ENCODE measurements around the gene RTP3.

RTP3 gene

GRCh38 chr3:46482632-46483350, 15.0 kb upstream of the RTP3 start:
- H3K79me2 ChIP-seq (ENCODE audit: low read length): no peaks in the 10 kb centered on the region
- no peaks in the 10 kb centered on the region for H3K27me3 ChIP-seq (replicated peaks; ENCODE audit: insufficient read depth, low read length)
- no peak overlapping the region for H3K4me3 ChIP-seq (ENCODE audit: low read length)
- H3K4me2 ChIP-seq (ENCODE audit: low read depth, low read length): no peak overlapping the region
- no peak for TF ChIP-seq EZH2 (optimal IDR thresholded peaks at IDR 0.05; ENCODE audit: low read depth, low read length)
- TF ChIP-seq EZH2phosphoT487 (IDR thresholded peaks at IDR 0.05; ENCODE audit: low read length): no peak
- TF ChIP-seq, protein P1, sequence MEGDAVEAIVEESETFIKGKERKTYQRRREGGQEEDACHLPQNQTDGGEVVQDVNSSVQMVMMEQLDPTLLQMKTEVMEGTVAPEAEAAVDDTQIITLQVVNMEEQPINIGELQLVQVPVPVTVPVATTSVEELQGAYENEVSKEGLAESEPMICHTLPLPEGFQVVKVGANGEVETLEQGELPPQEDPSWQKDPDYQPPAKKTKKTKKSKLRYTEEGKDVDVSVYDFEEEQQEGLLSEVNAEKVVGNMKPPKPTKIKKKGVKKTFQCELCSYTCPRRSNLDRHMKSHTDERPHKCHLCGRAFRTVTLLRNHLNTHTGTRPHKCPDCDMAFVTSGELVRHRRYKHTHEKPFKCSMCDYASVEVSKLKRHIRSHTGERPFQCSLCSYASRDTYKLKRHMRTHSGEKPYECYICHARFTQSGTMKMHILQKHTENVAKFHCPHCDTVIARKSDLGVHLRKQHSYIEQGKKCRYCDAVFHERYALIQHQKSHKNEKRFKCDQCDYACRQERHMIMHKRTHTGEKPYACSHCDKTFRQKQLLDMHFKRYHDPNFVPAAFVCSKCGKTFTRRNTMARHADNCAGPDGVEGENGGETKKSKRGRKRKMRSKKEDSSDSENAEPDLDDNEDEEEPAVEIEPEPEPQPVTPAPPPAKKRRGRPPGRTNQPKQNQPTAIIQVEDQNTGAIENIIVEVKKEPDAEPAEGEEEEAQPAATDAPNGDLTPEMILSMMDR (IDR thresholded peaks at IDR 0.05; ENCODE audit: low read length): no peak
- H3K36me3 ChIP-seq (replicated peaks; ENCODE audit: insufficient read depth, low read length): no peaks in the 10 kb centered on the region
- no peak overlapping the region for H3K27ac ChIP-seq (ENCODE audit: low read length)
- no peaks in the 10 kb centered on the region for H3F3A ChIP-seq (ENCODE audit: insufficient read depth, low read length)
- no peaks in the 10 kb centered on the region for H3K4me1 ChIP-seq (ENCODE audit: low read length)
- no peak for DNase-seq
- H3K9ac ChIP-seq (ENCODE audit: low read length): no peak overlapping the region
- no peaks in the 10 kb centered on the region for H4K20me1 ChIP-seq (ENCODE audit: insufficient read depth, low read length)
- no peaks in the 10 kb centered on the region for H3K9me2 ChIP-seq (replicated peaks; ENCODE audit: insufficient read depth, low read length)
- H2AFZ ChIP-seq (ENCODE audit: low read length): no peak overlapping the region
- no peaks in the 10 kb centered on the region for H3K9me3 ChIP-seq (replicated peaks; ENCODE audit: insufficient read depth, low read length)

- Histone ChIP-seq H3K36me3 (replicated peaks; ENCODE audit: insufficient read depth, low read length) (no peaks in the 10 kb centered on the region), H2AFZ (ENCODE audit: low read length) (no peak overlapping the region), H3K4me3 (ENCODE audit: low read length) (no peak overlapping the region), H3F3A (ENCODE audit: insufficient read depth, low read length) (no peaks in the 10 kb centered on the region), H3K9me3 (replicated peaks; ENCODE audit: insufficient read depth, low read length) (no peaks in the 10 kb centered on the region), H3K9ac (ENCODE audit: low read length) (no peak overlapping the region), H3K9me2 (replicated peaks; ENCODE audit: insufficient read depth, low read length) (no peaks in the 10 kb centered on the region), H3K27ac (ENCODE audit: low read length) (no peak overlapping the region), H3K4me2 (ENCODE audit: low read depth, low read length) (no peak overlapping the region), H3K4me1 (ENCODE audit: low read length) (no peaks in the 10 kb centered on the region), H3K27me3 (replicated peaks; ENCODE audit: insufficient read depth, low read length) (no peaks in the 10 kb centered on the region), H3K79me2 (ENCODE audit: low read length) (no peaks in the 10 kb centered on the region), H4K20me1 (ENCODE audit: insufficient read depth, low read length) (no peaks in the 10 kb centered on the region)
- TF ChIP-seq, protein P1 (IDR thresholded peaks at IDR 0.05; ENCODE audit: low read length): no peak; the same call in 1 of the 2 replicates
- TF ChIP-seq EZH2phosphoT487 (IDR thresholded peaks at IDR 0.05; ENCODE audit: low read length) (no peak), EZH2 (optimal IDR thresholded peaks at IDR 0.05; ENCODE audit: low read depth, low read length) (no peak)
- DNase-seq: no peak
Observed at GRCh38 chr3:46483825-46484224, 14.0 kb upstream of the RTP3 start.

- TF ChIP-seq EZH2phosphoT487 (IDR thresholded peaks at IDR 0.05; ENCODE audit: low read length) (no peak), EZH2 (optimal IDR thresholded peaks at IDR 0.05; ENCODE audit: low read depth, low read length) (no peak)
- no peak overlapping the region for H3K4me2 ChIP-seq (ENCODE audit: low read depth, low read length)
- H3K4me3 ChIP-seq (ENCODE audit: low read length): no peak overlapping the region
- DNase-seq: no peak
- H3F3A ChIP-seq (ENCODE audit: insufficient read depth, low read length): no peaks in the 10 kb centered on the region
- peaks cover 6% of the 10 kb centered on the region for H3K4me1 ChIP-seq (ENCODE audit: low read length)
- H3K9me2 ChIP-seq (replicated peaks; ENCODE audit: insufficient read depth, low read length): no peaks in the 10 kb centered on the region
- no peaks in the 10 kb centered on the region for H3K27me3 ChIP-seq (replicated peaks; ENCODE audit: insufficient read depth, low read length)
- H3K79me2 ChIP-seq (ENCODE audit: low read length): no peaks in the 10 kb centered on the region
- no peaks in the 10 kb centered on the region for H3K9me3 ChIP-seq (replicated peaks; ENCODE audit: insufficient read depth, low read length)
- H3K27ac ChIP-seq (ENCODE audit: low read length): no peak overlapping the region
- H4K20me1 ChIP-seq (ENCODE audit: insufficient read depth, low read length): no peaks in the 10 kb centered on the region
- H3K9ac ChIP-seq (ENCODE audit: low read length): no peak overlapping the region
- H3K36me3 ChIP-seq (replicated peaks; ENCODE audit: insufficient read depth, low read length): no peaks in the 10 kb centered on the region
- no peak overlapping the region for H2AFZ ChIP-seq (ENCODE audit: low read length)
Observed at GRCh38 chr3:46484388-46484787, 13.4 kb upstream of the RTP3 start.

Measured in MM.1S (cell line).